HepG2 (cell line): ENCODE data around the gene KCNAB2.

ENCODE experiments used
- ARHGAP35 ChIP-seq: sonication (generic); formaldehyde crosslinking; IDR thresholded peaks from 2 replicates; pipeline ENCODE4 v1.9.0; 2022; ENCODE audit warnings: mild to moderate bottlenecking, inconsistent platforms, moderate library complexity, missing genetic modification reagents, borderline replicate concordance
- EZH2 ChIP-seq: conservative IDR thresholded peaks from 2 replicates; pipeline ENCODE4 v1.6.1; 2012; ENCODE audit warnings: mild to moderate bottlenecking, low read depth, low read length, moderate library complexity
- MYC ChIP-seq: sonication (generic); formaldehyde crosslinking; IDR thresholded peaks from 2 replicates; pipeline ENCODE4 v1.9.0; 2021; ENCODE audit warnings: missing genetic modification reagents, borderline replicate concordance
- RAD21 ChIP-seq: fragments of 450-650 bp; formaldehyde crosslinking; IDR thresholded peaks from 2 replicates; pipeline ENCODE4 v1.5.0; 2020; ENCODE audit warnings: mild to moderate bottlenecking
- RBFOX2 ChIP-seq: fragments of 200-400 bp; formaldehyde crosslinking; IDR thresholded peaks from 2 replicates; pipeline ENCODE4 v1.6.1; 2017; ENCODE audit warnings: low read depth, mild to moderate bottlenecking, low read length
- YY1 ChIP-seq: IDR thresholded peaks from 2 replicates; pipeline ENCODE4 v1.6.1; 2011; ENCODE audit warnings: low read length, low read depth, moderate library complexity, mild to moderate bottlenecking; ENCODE audit not compliant: insufficient read depth, insufficient replicate concordance
- ZNF142 ChIP-seq: sonication (generic); formaldehyde crosslinking; IDR thresholded peaks from 2 replicates; pipeline ENCODE4 v1.4.0; 2020; ENCODE audit warnings: missing genetic modification reagents
- ZNF343 ChIP-seq: sonication (generic); formaldehyde crosslinking; IDR thresholded peaks from 2 replicates; pipeline ENCODE4 v1.4.0; 2020; ENCODE audit warnings: mild to moderate bottlenecking, missing genetic modification reagents
- ZNF619 ChIP-seq: sonication (generic); formaldehyde crosslinking; IDR thresholded peaks from 2 replicates; pipeline ENCODE4 v1.4.0; 2020; ENCODE audit warnings: mild to moderate bottlenecking, missing genetic modification reagents
- TF ChIP-seq, protein P1 (sequence below): sonication (generic); formaldehyde crosslinking; IDR thresholded peaks from 2 replicates; pipeline ENCODE4 v1.5.0; 2020; ENCODE audit warnings: mild to moderate bottlenecking, missing genetic modification reagents, moderate library complexity

DNA sequence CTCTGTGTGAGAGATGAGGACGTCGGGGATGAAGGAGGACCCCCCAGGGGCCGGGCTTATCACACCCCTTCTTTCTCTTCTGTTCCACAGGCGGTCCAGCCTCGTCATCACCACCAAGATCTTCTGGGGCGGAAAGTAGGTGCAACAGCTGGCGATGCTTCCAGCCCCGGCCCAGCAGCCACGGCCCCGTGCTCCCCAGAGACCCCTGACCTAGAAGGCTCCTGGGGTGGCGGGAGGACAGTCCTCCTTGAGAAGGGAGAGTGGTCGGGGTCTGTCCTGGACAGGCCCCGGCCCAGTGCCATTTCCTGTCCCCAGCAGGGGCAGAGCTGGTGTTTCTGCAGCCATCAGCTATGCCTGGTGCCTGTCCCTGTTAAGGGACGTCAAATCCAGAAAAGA lies 41.7 kb downstream of the KCNAB2 start:
- TF ChIP-seq RBFOX2 = no peak
- TF ChIP-seq, protein P1, sequence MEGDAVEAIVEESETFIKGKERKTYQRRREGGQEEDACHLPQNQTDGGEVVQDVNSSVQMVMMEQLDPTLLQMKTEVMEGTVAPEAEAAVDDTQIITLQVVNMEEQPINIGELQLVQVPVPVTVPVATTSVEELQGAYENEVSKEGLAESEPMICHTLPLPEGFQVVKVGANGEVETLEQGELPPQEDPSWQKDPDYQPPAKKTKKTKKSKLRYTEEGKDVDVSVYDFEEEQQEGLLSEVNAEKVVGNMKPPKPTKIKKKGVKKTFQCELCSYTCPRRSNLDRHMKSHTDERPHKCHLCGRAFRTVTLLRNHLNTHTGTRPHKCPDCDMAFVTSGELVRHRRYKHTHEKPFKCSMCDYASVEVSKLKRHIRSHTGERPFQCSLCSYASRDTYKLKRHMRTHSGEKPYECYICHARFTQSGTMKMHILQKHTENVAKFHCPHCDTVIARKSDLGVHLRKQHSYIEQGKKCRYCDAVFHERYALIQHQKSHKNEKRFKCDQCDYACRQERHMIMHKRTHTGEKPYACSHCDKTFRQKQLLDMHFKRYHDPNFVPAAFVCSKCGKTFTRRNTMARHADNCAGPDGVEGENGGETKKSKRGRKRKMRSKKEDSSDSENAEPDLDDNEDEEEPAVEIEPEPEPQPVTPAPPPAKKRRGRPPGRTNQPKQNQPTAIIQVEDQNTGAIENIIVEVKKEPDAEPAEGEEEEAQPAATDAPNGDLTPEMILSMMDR (CRISPR knock-in tag) = no peak
- TF ChIP-seq ZNF343 (CRISPR knock-in tag) = no peak
- TF ChIP-seq ZNF619 (CRISPR knock-in tag) = no peak
- TF ChIP-seq EZH2 = no peak
- TF ChIP-seq MYC = no peak
- TF ChIP-seq ZNF142 = no peak
- no peak for TF ChIP-seq RAD21 (CRISPR knock-in tag)
- TF ChIP-seq ARHGAP35 (CRISPR knock-in tag) = no peak
- TF ChIP-seq YY1 = no peak
